A549 treated with GW870086 at 1 μM for 4 hours (cell line): Measurements from ENCODE around the gene CCDC142. TPM values are rescaled to one million over a fixed set of nuclear protein-coding genes. Genes with fewer than 3 reads are reported as not detected.

Experiments
- total RNA-seq: library from RNA; stranded (reverse); fragments of 200-300 nt; extraction: Qiagen RNA extraction; gene quantifications from 5 replicates; pipeline ENCODE4 v1.2.3, GENCODE V29; 2022; ENCODE audit warnings: low read depth

CCDC142 gene
- 11.7 to 14.4 TPM (median 13.1 TPM) in 5 replicates for total RNA-seq

GRCh38 chr2:74482801-74483674 is at the start of gene CCDC142, which contains the start of gene TTC31:
CCDC142 (minus strand) TSS chr2:74482998; CDS start chr2:74482837, 161 bp downstream.
TTC31 (plus strand) TSS chr2:74483081; CDS start chr2:74483096, 15 bp downstream.

DNA sequence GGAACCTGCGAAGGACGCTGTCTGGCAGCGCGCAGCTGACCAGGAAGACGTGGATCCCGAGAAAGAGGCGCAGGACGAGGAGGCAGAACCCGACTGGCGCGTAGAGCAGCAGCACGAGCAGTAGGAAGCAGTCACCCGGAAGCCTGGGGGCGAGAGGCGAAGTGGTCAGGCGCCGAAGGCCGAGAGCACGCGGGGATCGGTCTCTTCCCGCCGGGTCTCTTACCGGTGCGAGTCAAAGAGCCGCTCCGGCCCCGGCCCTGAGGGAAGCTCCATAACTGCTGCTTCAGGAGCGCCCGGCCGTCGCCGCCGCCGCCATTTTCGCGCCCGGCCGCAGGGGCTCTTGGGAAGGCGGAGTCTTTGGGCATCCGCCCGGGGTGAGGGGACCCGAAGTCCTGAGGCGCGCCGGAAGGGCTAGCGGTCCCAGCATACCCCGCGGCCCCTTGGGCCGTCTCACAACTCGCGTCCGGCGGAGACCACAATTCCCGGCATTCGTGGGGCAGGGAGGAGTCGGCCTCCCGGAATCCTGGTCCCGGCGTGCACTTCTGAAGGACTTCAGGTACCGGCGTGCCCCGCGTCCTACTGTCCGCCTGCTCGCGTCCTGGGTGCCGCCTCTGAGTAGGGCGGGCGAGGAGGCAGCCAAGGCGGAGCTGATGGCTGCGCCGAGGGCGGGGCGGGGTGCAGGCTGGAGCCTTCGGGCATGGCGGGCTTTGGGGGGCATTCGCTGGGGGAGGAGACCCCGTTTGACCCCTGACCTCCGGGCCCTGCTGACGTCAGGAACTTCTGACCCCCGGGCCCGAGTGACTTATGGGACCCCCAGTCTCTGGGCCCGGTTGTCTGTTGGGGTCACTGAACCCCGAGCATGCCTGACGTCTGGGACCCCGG is 46.8 kb upstream of the CCDC142 start, which contains the start of the genes AUP1 and HTRA2:
AUP1 (minus strand) TSS at position 350 of the 882 bp plus-strand sequence; CDS start at position 273, 77 bp downstream.
HTRA2 (plus strand) TSS at position 577 of the 882 bp plus-strand sequence; CDS start at position 651, 74 bp downstream.

DNA sequence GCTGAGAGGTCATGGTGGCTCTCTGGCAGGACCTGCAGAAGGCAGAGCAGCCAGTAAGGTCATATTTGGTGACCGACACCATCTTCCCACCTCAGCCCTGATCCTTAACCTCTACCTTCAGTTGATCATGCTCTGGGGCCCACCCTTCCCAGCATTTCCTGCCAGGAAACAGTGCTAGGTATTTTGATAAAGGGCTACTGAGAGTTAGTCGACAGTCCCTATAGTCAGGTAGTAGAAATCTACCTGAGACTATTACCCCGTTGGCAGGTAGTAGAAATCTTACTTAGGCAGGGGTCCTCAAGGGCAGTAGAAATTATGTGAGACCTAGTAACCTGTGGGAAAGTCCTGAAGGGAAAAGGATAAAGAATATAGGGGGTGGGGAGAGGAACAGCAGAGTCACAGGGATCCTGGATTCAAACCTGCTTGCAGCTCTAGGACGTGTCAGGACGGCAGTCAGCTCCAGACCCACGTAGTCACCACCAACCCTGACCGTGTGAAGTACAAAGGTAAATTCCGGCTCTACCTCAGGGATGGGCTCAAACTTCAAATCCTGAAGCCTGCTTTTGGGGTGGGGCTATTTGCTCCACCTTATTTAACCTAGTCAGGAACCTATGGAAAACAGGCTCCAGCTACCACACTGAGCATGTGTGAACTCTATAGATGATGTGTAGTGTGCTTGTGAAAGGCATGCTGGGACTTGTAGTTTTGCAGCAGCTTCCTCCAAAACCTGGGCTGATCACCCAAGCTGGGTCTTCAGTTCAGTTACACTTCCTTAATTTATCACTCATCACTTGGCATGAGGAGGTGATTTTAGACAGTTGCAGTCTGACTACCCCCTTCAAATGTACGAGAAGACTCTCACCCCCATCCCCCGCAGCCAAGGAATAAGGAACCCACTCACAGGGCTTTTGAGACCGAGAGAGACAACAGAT is 43.2 kb upstream of the CCDC142 start, which contains the start of gene DQX1:
DQX1 (minus strand) TSS at position 515 of the 932 bp plus-strand sequence; CDS start at position 13, 502 bp downstream.

DNA sequence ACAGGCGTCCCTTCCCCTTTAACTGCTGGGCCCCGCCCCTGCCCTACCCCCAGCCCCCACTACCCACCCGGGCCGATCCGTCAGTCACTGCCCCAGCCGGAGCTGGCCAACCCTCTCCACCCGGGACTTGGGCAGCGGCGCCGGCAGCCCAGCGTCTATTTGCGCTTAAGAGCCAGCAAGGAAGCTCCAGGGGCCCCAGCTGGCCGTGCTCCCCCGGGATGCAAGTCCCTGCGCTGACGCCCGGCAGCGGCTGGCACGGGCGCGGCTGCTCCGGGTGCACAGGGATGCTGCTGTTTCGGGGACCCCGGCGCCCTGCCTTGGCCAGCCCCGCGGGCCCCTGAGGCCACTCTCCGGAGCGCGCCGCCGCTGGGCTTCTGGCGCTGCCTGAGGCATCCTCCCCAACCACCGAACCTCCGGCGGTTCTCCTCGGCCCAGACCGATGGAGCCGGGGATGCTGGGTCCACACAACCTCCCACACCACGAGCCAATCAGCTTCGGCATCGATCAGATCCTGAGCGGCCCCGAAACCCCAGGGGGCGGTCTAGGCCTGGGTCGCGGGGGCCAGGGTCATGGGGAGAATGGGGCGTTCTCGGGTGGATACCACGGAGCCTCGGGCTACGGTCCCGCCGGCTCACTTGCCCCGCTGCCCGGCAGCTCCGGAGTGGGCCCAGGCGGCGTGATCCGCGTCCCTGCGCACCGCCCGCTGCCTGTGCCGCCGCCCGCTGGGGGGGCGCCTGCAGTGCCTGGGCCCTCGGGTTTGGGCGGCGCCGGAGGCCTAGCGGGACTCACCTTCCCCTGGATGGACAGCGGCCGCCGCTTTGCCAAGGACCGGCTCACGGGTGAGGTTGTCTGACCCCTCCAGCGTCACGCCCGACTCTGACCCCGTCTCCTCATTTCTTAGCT is 31.8 kb upstream of the CCDC142 start, which contains the start of gene TLX2:
TLX2 (plus strand) TSS at position 83 of the 903 bp plus-strand sequence; CDS start at position 440, 357 bp downstream.

GRCh38 chr2:74507145-74507925 is 24.5 kb upstream of the CCDC142 start, which contains the start of gene PCGF1:
PCGF1 (minus strand) TSS chr2:74507695; CDS start chr2:74507668, 27 bp downstream.

GRCh38 chr2:74499267-74499939 is 16.6 kb upstream of the CCDC142 start, which contains the start of gene LBX2:
LBX2 (minus strand) TSS chr2:74499603; CDS start chr2:74499537, 66 bp downstream.

GRCh38 chr2:74472086-74472944 is 10.5 kb downstream of the CCDC142 start, which contains the start of gene MRPL53:
MRPL53 (minus strand) TSS chr2:74472680; CDS start chr2:74472660, 20 bp downstream.

DNA sequence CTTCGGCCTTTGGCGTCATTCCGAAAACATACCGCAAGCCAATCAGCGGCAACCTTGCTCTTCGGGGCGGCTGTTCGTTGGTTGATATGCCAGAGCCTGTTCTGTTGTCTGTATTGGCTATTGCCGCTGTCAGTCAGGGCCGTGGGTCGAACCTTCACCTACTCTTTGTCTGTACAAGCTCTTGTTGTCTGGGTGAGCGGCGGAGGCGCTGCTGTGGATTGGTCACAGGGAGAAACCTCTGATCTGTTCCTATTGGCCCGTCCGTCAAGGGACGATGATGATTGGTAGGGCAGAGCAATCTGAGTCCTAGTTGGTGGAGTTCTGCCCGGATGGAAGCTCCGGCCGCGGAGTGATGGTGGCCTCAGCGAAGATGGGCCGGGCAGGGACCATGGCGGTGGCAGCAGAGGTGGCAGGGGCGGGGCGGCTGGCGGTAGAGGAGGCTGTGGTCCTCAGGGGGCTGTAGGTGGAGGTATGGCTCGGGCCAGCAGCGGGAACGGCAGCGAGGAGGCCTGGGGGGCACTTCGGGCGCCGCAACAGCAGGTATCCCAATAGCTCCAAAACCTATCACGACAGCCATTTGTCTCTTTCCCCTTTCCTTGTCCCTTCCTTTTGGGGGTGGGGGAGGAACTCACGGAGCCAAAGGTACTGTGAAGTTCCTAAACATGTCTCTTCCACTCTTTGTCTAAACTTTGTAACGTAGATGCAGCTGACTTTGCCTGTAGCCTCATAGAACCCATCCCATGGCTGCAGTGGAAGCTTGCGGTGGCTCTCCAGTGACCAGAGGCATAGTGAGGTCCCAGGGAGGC is 24.5 kb downstream of the CCDC142 start, which contains the start of gene WBP1:
WBP1 (plus strand) TSS at position 307 of the 806 bp plus-strand sequence; CDS start at position 472, 165 bp downstream.

GRCh38 chr2:74454654-74455511 is 27.9 kb downstream of the CCDC142 start, which contains the start of gene INO80B:
INO80B (plus strand) TSS chr2:74455087; CDS start chr2:74455117, 30 bp downstream.

DNA sequence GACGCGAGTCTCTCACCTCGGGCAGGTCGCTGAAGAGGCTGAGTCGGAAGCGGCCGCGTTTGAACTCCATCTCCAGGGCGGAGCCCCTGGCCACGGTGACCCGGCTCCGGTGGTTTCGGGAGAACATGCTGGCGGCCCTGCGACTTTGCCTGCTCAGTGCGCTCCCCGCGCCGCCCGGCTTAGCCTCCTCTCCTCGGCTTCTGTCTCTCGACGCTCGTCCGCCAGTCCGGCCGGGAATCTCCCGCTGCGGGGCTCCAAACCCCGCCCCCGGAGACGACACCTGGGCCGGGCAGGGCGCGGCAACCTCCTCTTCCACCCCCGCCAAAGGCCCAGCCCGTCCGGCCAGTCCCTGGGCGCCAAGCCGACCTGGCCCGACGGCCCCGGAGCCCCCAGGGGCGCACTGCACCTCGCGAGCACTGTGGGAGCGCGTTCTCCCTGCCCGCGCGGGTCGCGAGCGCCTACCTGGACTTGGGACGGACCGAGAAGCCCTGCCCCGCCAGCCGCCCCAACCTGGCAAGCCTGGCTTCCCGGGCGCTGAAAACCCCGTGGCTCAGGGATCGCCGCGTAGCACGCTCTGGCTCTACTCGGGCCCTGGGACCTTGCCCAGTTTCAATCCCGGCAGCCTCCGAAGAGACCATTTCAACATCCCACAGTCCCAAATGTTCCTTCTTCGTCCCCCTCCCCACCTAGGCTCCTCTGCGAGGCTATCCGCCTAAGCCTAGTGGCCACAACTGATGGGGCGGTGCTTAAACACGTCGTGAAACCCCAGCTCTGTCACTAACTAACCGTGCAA is 40.9 kb downstream of the CCDC142 start, which contains the start of gene RTKN:
RTKN (minus strand) TSS at position 248 of the 793 bp plus-strand sequence; CDS start at position 127, 121 bp downstream.

